ENCODE results near the gene PM20D2.

The PM20D2 gene

GRCh38 chr6:89132057-89132456 lies 13.8 kb upstream of the PM20D2 start:
- Histone ChIP-seq H3K27ac (ENCODE audit: extremely low read depth, low read depth, low read length) (no peak overlapping the region), H3K4me3 (ENCODE audit: low read depth, low read length) (no peak overlapping the region), H3K4me1 (ENCODE audit: control insufficient read depth, insufficient read depth, low read length) (no peaks in the 10 kb centered on the region), H3K9me3 (ENCODE audit: control insufficient read depth, insufficient read depth, low read depth, low read length) (no peaks in the 10 kb centered on the region), H3K36me3 (ENCODE audit: control insufficient read depth in 2 of 2, insufficient read depth in 1 of 2, low read length in 2 of 2) (no peaks in the 10 kb centered on the region)
- TF ChIP-seq SETDB1 (IDR thresholded peaks at IDR 0.05; ENCODE audit: insufficient read length, low read length) = no peak
- no peak for TF ChIP-seq ZNF184 (tag by site-specific recombination; IDR thresholded peaks at IDR 0.05)
- no peak for TF ChIP-seq OSR2 (tag by site-specific recombination; IDR thresholded peaks at IDR 0.05)
- ChIA-PET POLR2A (no interaction called here), CTCF (interaction anchor here (0.8 to 2.3 kb wide), 5 partner anchors 11 to 240 kb away, joined by 3 to 6 read pairs (median 4); no protein-coding TSS in a partner anchor)

DNA sequence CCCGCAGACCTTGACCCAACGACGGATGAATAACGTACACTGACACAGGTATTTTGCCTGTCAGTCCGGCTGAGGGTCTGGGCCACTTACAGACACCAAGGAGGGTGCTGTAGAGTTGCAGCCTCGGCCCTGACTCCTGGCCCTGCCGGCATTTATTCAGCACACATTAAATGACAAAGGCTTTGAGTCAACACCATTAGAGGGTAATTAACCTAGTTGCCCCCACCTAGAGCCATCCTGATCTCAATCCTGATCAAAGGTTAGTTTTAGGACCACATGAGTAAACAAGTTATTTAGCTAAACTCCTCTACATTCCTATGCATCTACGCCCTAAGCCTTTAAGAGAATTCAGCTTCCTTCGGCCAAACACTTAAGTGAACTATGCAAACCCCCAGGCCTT lies 11.9 kb upstream of the PM20D2 start:
- Histone ChIP-seq H3K9me3 (ENCODE audit: control insufficient read depth, insufficient read depth, low read depth, low read length) (no peaks in the 10 kb centered on the region), H3K27ac (ENCODE audit: extremely low read depth, low read depth, low read length) (no peak overlapping the region), H3K36me3 (ENCODE audit: control insufficient read depth in 2 of 2, insufficient read depth in 1 of 2, low read length in 2 of 2) (no peaks in the 10 kb centered on the region), H3K4me3 (ENCODE audit: low read depth, low read length) (no peak overlapping the region), H3K4me1 (ENCODE audit: control insufficient read depth, insufficient read depth, low read length) (peaks cover 12% of the 10 kb centered on the region)
- CTCF ChIA-PET = interaction anchor here (0.5 to 1.2 kb wide), 4 partner anchors 11 to 238 kb away, joined by 3 to 7 read pairs (median 3); no protein-coding TSS in a partner anchor
- TF ChIP-seq REST (tag by site-specific recombination; IDR thresholded peaks at IDR 0.05) (no peak), ZNF621 (tag by site-specific recombination; IDR thresholded peaks at IDR 0.05) (no peak), SP3 (tag by site-specific recombination; IDR thresholded peaks at IDR 0.05) (no peak), ZNF843 (tag by site-specific recombination; IDR thresholded peaks at IDR 0.05) (no peak), ZNF366 (tag by site-specific recombination; conservative IDR thresholded peaks at IDR 0.05) (no peak), ZNF518A (tag by site-specific recombination; conservative IDR thresholded peaks at IDR 0.05; ENCODE audit: low read depth) (no peak), ZNF157 (tag by site-specific recombination; IDR thresholded peaks at IDR 0.05) (no peak), ZBTB1 (tag by site-specific recombination; IDR thresholded peaks at IDR 0.05) (no peak), ZNF148 (tag by site-specific recombination; IDR thresholded peaks at IDR 0.05; ENCODE audit: borderline replicate concordance) (no peak), ZNF658 (tag by site-specific recombination; IDR thresholded peaks at IDR 0.05) (no peak), ZNF76 (tag by site-specific recombination; IDR thresholded peaks at IDR 0.05; ENCODE audit: borderline replicate concordance, low read depth) (no peak), ZNF501 (tag by site-specific recombination; IDR thresholded peaks at IDR 0.05) (no peak), KLF7 (tag by site-specific recombination; IDR thresholded peaks at IDR 0.05; ENCODE audit: borderline replicate concordance) (no peak)
- TF ChIP-seq, protein P1, sequence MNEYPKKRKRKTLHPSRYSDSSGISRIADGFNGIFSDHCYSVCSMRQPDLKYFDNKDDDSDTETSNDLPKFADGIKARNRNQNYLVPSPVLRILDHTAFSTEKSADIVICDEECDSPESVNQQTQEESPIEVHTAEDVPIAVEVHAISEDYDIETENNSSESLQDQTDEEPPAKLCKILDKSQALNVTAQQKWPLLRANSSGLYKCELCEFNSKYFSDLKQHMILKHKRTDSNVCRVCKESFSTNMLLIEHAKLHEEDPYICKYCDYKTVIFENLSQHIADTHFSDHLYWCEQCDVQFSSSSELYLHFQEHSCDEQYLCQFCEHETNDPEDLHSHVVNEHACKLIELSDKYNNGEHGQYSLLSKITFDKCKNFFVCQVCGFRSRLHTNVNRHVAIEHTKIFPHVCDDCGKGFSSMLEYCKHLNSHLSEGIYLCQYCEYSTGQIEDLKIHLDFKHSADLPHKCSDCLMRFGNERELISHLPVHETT (tag by site-specific recombination; IDR thresholded peaks at IDR 0.05) = no peak
- POLR2A ChIA-PET = interaction anchor here (0.6 to 2.6 kb wide), 2 partner anchors 13 to 17 kb away, joined by 4 to 10 read pairs; partner anchors contain the start of gene PM20D2
